Retinal pigment epithelial cell (primary cell): ENCODE measurements around the gene NELFA.

Experiments
- DNase-seq: peaks from one replicate; pipeline ENCODE4 v3.0.0-alpha.2; 2010; ENCODE audit warnings: low read depth
- H3K4me3 ChIP-seq: 2 replicates; pipeline ENCODE4 v1.5.1; 2011; ENCODE audit warnings: mild to moderate bottlenecking, low read length, control low read depth, moderate library complexity
- CTCF ChIP-seq: conservative IDR thresholded peaks from 2 replicates; pipeline ENCODE4 v1.5.1; 2011; ENCODE audit warnings: low read depth, low read length, control low read depth, inconsistent platforms

The NELFA gene

GRCh38 chr4:2008921-2009650 lies at the start of gene NELFA:
TSS of gene NELFA (minus strand) at chr4:2008974. CDS start at chr4:2008959, 15 bp downstream.
- peak; percentile 78 for DNase-seq
- TF ChIP-seq CTCF: peak; percentile 33
- H3K4me3 ChIP-seq: peak within 1 kb of the TSS; percentile 96

GRCh38 chr4:2057382-2058065 lies 48.8 kb upstream of the NELFA start:
- no peak for DNase-seq
- no peak for TF ChIP-seq CTCF
- H3K4me3 ChIP-seq: no peak overlapping the region

- no peak for DNase-seq
- no peak for TF ChIP-seq CTCF
- no peak overlapping the region for H3K4me3 ChIP-seq
Measured at GRCh38 chr4:2054217-2054616, 45.4 kb upstream of the NELFA start.

- no peak for DNase-seq
- TF ChIP-seq CTCF: no peak
- H3K4me3 ChIP-seq: no peak overlapping the region
Measured at GRCh38 chr4:2051086-2051485, 42.3 kb upstream of the NELFA start.

- no peak overlapping the region for H3K4me3 ChIP-seq
- DNase-seq: no peak
- TF ChIP-seq CTCF: no peak
Measured at GRCh38 chr4:2049811-2050210, 41.0 kb upstream of the NELFA start.

GRCh38 chr4:2049381-2049780 lies 40.6 kb upstream of the NELFA start:
- TF ChIP-seq CTCF: no peak
- H3K4me3 ChIP-seq: no peak overlapping the region
- DNase-seq: no peak

GRCh38 chr4:2048831-2049230 lies 40.1 kb upstream of the NELFA start:
- H3K4me3 ChIP-seq: no peak overlapping the region
- no peak for TF ChIP-seq CTCF
- DNase-seq: no peak
